COLO668 (cell line): ENCODE measurements around the gene ACP6.
"Not testable (repeated sequence)": the region's sequence is repeated elsewhere in the genome, so short reads cannot be mapped to it uniquely, and the experiment has no call there.

ENCODE experiments used
- DNase-seq: peaks from one replicate; lab custom pipeline; 2025; ENCODE audit not compliant: unreplicated experiment; lab: John Stamatoyannopoulos, UW

ACP6 gene

DNA sequence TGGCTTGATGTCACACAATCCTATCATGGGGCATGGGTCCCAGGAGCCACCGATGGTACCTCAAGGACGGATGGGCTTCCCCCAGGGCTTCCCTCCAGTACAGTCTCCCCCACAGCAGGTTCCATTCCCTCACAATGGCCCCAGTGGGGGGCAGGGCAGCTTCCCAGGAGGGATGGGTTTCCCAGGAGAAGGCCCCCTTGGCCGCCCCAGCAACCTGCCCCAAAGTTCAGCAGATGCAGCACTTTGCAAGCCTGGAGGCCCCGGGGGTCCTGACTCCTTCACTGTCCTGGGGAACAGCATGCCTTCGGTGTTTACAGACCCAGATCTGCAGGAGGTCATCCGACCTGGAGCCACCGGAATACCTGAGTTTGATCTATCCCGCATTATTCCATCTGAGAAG lies 46.3 kb downstream of the ACP6 start:
- no peak for DNase-seq

DNA sequence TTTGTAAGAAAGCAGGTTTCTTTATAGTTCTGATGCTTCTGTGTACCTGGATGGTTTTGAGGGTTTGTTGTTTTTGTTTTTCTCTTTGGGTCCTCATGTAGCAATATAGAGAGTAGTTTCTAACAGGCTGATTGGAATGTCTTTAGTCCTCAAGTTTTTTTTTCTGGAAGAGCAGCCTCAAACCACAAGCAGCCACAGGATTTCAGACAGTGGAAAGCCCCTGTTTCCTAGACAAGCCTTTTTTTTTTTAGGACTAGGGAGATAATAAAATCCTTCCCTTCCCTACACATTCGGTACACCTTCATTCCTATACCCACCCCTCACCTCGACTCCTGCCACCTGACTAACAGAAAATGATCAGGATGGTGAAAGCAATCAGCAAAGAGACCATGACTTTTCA lies 47.6 kb downstream of the ACP6 start:
- no peak for DNase-seq

- DNase-seq, result no peak
Observed at GRCh38 chr1:147620543-147620942, 49.8 kb downstream of the ACP6 start.

- DNase-seq, result no peak
Observed at GRCh38 chr1:147619741-147620140, 50.6 kb downstream of the ACP6 start.

GRCh38 chr1:147618771-147619170 lies 51.6 kb downstream of the ACP6 start:
- no peak for DNase-seq

GRCh38 chr1:147618077-147618569 lies 52.2 kb downstream of the ACP6 start:
- DNase-seq, result no peak

GRCh38 chr1:147614966-147615365 lies 55.4 kb downstream of the ACP6 start:
- not testable (repeated sequence) for DNase-seq

DNA sequence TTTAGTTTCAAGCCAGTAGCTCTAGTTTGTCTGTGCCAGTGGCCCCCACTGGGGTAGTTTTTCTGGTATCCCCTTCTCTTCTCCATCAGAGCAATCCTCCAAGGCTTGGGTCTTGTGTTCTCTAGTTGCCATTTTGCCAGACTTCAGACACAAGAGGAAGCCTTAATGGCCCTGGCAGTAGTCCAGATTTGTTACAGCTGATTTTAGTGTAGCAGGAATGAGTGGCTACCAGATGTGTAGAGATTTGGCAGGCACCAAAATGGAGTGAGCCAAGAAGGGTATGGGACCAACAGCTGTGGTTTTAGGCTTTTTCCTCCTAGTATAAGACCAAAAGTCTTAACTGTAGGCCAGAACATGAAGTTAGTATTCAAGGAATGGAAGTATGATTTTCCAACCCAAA lies 56.8 kb downstream of the ACP6 start:
- DNase-seq, result peak; percentile 35

GRCh38 chr1:147612366-147612765 lies 58.0 kb downstream of the ACP6 start:
- DNase-seq, result peak; percentile 83

DNA sequence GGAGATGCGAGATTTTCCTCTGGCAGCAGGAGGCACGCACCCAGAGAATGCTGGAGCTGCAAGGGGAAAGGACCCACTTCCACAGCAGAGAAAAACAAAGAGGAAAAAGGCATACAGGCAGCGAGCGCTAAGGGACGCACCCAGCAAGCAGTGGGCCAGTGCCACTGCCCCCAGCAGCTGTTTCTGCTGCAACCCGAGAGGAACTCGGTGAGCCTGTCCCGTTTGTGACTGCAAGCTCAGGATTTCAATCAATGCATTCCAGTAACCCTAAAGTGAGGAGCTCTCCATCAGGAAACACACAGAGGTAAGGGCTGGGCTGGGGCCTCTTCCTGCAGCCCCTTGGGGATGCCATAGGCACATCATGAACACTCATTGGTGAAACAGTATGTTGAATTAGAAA lies 58.7 kb downstream of the ACP6 start:
- DNase-seq, result peak; percentile 49

GRCh38 chr1:147611021-147611426 lies 59.3 kb downstream of the ACP6 start:
- peak; percentile 72 for DNase-seq

DNA sequence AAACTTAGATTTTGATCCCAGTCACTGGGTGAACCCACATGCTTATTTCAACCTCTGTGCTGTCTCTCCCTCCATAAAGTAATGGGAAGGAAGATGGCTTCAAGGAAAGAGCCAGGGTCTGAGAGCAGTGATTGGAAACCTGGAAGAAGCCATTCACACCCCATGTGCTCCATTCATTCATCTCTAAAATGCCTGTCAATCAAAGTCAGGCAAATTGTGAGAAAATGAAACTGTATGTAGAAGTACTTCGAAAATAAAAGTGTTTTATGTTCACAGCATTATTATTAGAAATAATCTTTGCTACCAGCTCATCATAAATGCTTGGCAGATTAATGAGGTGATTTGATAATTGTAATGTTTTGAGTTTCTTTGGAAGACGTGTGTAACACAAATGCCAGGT lies 61.0 kb downstream of the ACP6 start:
- no peak for DNase-seq

- no peak for DNase-seq
Observed at GRCh38 chr1:147608596-147608995, 61.7 kb downstream of the ACP6 start.

GRCh38 chr1:147605591-147605990 lies 64.7 kb downstream of the ACP6 start:
- DNase-seq, result no peak

DNA sequence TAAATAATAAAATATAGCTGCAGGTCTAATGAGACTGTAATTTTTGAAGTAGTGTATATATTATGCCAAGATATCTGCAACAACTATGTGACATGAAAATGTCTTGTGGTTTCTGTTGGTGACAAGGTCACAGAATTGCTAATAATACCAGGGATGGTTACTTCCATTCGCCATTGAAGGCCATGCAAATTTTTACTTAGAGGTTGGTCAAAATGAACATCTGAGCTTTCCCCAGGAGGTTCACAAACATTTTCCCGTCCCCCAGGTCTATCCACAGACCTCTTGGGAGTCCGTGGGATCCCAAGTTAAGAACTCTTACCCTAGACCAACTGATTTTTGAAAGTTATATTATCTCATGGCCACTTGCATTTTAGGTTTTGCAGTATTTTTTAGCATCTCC lies 66.3 kb downstream of the ACP6 start:
- DNase-seq, result no peak

DNA sequence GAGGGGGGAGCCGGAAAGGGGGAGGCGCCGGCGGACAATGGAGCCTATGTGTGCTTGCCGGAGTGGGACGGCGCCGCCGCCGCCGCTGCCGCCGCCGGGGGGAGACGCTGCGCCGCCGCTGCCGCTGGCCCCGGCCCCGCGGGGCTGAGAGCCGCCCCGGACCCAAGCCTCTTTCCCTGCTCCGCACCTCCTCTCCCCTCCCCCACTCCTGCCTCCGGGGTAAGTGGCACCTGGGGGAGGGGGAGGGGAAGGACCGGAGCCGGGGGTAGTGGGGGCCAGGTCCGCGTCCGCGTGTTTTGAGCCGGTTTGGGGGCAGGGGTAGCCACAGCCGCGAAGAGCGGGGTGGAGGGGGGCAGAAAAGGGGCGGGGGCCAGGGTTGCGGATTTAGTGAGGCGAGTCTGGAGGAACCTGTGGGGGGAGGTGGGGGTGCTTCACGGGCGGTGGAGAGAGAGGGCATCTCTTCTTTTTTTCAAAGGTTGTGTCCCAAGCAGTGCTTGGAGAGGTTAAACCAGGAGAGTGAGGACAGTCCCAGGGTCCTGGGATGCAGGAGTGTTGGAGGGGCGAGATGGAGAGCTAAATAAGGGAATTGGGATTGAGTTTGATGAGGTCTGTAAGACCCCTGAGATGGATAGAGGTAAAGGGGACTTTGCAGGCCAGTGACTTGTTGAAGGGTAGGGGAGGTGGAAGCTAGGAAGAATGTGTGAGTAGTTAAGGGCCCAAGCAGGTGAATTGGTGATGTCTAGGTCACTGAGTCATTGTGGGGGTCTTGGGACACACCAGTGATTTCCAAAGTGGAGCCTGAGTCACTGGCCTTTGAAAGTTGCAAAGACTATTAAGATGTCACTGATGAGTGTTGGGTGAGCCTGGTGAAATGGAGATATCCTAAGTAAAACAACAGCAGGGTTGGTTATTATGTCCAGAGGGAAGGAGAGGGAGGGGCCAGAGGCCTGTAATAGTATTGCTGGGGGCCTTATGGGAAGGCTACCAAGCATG lies 69.9 kb downstream of the ACP6 start:
- DNase-seq, result peak; percentile 18

DNA sequence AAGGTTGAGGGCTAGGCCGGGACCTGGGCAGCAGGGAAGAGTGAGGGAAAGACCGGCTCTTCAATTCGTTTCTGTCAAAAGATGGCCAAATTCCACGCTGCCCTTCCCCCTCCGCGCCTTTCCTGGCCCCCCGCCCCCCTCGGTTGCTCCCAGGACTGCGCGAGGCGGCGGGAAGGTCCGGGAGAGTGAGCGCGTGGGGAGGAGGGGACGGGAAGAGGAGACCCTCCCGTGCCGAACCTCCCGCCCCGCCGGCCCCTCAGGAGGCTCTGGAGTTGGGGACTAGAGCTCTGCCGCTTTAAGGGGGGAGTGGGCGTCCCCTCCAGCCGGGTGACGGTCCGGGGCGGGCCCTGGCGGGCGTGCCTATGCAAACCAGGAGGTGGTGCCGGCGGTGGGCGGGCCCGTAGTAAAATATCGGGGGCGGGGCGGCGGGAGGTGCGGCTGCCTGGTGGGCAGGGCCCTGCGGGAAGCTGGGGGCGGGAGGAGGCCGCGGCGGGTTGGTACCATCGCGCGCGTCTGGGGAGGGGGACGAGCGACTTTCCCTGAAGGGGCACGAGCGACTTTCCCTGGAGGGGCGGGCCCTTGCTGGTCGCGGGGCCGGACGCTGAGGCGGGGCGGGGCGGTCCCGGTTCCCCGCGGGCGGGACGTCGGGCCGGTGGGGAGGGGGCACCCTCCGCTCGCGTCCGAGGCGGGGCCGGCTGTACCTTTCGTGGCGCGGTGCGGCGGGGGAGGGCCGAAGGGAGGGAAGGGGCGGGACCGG lies 70.8 kb downstream of the ACP6 start:
- peak; percentile 98 for DNase-seq

- DNase-seq, result peak; percentile 46
Observed at GRCh38 chr1:147598621-147599361, 71.5 kb downstream of the ACP6 start.

DNA sequence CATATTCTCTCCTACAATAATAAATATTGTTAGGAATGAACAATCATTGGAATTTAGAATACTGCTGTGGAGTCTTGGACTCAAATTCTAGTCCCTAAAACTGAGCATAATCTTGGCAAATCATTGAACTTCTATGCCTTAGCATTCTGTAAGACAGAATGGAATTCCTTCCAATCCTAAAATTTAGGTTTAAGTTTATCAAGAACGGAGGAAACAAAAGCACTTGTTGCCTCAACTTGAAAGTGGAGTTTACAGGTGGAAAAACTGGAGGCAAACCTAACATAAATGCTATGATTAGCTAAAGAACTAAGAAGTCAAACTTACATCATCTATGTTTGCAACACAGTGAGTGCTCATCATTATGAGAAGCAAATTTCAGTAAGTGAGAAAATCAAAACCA lies 73.3 kb downstream of the ACP6 start:
- DNase-seq, result no peak
